GM19043 (cell line): ENCODE results near the gene ZBTB11.
A peak's percentile ranks its signal among the peaks of the same experiment; 100 is the strongest.
"Not testable (repeated sequence)": the region's sequence is repeated elsewhere in the genome, so short reads cannot be mapped to it uniquely, and the experiment has no call there.

Experiments
- ATAC-seq: cut with Tn5 transposase; IDR thresholded peaks from one replicate; pipeline ENCODE4 v1.9.1; 2021; ENCODE audit warnings: low read depth; ENCODE audit not compliant: unreplicated experiment

ZBTB11 gene

DNA sequence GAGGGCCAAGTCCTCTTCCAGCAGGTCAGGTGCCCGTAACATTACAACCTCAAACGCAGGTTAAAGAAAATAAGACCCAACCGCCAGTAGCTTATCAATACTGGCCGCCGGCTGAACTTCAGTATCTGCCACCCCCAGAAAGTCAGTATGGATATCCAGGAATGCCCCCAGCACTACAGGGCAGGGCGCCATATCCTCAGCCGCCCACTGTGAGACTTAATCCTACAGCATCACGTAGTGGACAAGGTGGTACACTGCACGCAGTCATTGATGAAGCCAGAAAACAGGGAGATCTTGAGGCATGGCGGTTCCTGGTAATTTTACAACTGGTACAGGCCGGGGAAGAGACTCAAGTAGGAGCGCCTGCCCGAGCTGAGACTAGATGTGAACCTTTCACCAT is 16.6 kb upstream of the ZBTB11 start:
- ATAC-seq, result peak; percentile 80

DNA sequence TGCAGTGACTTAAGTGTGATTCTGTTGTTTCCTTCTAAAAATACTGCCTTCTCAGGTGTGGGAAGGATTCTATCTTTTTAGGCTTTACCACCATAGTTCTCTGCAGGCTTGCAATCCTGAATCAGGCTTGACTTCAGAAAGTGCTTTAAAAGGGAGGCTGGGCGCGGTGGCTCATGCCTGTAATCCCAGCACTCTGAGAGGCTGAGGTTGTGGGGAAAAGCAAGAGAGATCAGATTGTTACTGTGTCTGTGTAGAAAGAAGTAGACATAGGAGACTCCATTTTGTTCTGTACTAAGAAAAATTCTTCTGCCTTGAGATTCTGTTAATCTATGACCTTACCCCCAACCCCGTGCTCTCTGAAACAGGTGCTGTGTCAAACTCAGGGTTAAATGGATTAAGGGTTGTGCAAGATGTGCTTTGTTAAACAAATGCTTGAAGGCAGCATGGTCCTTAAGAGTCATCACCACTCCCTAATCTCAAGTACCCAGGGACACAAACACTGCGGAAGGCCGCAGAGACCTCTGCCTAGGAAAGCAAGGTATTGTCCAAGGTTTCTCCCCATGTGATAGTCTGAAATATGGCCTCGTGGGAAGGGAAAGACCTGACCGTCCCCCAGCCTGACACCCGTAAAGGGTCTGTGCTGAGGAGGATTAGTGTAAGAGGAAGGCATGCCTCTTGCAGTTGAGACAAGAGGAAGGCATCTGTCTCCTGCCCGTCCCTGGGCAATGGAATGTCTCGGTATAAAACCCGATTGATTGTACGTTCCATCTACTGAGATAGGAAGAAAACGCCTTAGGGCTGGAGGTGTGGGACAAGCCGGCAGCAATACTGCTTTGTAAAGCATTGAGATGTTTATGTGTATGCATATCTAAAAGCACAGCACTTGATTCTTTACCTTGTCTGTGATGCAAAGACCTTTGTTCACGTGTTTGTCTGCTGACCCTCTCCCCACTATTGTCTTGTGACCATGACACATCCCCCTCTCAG is 15.0 kb upstream of the ZBTB11 start:
- not testable (repeated sequence) for ATAC-seq

DNA sequence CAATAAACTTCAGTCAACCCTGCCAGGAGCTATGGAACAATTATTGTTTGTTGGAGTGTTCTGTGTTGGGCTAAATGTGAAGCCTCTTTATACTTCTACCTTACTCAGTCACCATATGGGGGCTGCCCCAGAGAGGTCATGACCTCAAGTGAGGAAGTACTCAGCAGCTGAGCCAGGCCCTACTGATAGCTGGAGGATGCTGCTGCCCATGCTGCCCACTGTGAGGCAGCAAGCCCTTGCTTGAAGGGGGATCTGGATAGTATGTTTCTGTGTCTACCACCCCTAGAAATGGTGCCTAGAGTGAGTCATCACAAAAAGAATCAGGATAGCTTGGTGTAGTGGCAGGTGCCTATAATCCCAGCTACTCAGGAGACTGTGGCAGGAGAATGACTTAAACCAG is 14.0 kb upstream of the ZBTB11 start:
- peak; percentile 34 for ATAC-seq

DNA sequence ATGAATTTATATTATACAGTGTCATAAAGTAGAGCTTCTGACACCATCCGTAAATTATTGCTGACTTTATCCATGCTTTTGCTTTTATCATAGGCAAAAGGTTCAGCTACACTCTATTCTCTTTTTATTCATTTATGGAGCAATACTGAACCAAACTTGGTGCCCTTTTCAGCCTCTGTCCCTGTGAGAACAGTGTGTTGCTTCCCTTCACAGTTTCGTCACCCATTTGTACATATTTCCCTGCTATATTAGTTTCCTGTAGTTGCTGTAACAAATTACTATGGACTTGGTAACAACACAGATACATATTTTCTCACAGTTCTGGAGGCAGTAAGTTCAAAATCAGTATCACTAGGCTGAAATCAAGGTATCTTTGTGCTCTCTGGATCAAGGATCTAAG is 12.4 kb upstream of the ZBTB11 start:
- no peak for ATAC-seq

GRCh38 chr3:101687142-101687931 is 10.4 kb upstream of the ZBTB11 start:
- no peak for ATAC-seq

DNA sequence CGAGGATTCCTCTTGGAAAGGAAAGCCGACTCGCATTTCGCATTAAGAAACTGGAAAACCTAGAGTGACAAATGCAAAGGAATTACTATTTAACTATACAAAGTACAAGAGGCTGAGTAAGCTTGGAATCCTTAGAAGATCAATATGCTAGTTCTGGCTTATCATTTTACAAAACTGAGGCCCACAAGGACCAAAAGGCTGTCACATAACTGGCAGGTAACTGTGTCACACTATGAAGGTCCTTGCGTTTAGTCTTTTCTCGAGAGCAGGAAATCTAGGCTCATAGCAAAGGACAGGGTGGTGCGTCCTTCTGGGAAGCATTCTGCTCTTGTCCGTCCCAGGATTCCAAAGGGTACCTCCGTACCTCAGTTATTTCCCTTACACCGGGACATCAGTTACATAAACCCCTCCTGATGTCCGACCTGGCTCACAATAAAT is 9.0 kb upstream of the ZBTB11 start:
- no peak for ATAC-seq

DNA sequence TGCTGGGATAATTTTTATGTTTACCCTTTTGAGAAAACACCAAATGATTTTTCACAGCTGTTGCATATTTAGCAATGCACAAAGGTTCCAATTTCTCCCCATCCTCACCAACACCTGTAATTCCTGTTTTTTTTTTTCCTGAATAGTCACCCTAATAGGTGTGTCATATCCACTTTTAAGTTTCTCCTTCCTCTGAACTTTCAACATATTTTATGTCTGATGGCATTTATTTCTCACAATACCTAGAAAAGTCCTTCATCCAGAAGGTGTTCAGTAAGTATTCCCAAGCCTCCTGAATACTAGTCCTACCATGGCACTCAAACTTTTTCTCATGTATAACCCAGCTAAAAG is 8.1 kb upstream of the ZBTB11 start:
- ATAC-seq, result no peak

- ATAC-seq, result no peak
Observed at GRCh38 chr3:101680466-101680865, 3.5 kb upstream of the ZBTB11 start.

DNA sequence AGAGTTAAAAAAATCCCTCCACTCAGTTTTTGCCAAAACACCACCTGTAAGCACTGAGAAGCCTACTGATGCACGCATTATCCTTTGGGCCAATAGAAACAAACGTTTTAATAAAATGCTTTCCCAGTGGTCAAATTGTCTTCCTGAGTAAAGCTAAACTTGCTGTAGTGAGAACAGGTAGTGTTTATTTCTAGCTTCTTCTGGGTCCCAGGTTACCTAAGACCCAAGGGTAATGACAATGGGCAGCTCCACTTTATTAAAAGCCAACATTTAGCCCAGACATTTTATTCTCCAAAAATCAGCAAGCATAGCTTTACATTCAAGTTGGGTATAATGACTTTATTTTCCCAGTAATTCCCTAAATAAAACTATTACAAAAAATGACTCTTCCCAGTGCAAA is 1.9 kb upstream of the ZBTB11 start:
- ATAC-seq, result not testable (repeated sequence)

DNA sequence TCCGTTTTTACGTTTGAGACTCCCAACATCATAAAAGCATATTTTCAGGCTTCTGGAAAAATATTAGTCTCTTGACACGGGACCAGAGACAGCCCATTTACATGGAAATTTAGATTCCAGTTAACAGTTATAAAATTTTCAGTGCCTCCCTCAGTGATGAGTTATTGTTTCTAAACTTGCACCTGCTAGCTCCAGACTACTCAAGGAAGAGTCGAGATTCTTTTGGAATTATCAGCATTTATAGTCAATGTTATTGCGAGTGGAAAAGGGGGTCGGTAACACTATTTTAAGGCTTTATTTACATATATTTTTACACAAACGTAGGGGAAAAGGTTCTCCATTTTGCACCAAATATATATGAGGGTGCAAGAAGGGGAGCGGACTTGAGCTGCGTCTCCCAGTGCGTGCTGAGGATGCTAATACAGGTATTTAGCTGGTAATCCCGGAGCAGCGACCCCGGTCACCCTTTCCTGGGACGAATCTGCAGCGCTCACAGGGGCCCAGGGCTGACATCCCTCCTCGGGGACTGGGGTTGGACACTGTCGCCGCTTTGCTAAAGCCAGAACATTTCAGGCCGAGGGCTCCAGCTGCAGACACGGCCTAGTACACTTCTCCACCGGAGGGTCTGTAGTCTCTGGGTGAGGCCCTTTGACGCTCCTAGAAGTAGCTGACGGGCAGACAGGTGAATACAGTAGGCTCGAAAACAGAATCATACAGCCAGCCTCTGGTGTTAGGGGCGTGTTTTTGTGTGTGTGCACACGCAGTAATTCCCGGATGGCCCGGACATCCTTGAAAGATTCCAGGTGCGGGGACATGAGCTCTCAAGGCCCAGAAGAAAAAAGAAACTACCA is 729 bp upstream of the ZBTB11 start:
- ATAC-seq, result no peak

GRCh38 chr3:101676216-101676764 is 642 bp downstream of the ZBTB11 start:
- ATAC-seq, result peak; percentile 80

DNA sequence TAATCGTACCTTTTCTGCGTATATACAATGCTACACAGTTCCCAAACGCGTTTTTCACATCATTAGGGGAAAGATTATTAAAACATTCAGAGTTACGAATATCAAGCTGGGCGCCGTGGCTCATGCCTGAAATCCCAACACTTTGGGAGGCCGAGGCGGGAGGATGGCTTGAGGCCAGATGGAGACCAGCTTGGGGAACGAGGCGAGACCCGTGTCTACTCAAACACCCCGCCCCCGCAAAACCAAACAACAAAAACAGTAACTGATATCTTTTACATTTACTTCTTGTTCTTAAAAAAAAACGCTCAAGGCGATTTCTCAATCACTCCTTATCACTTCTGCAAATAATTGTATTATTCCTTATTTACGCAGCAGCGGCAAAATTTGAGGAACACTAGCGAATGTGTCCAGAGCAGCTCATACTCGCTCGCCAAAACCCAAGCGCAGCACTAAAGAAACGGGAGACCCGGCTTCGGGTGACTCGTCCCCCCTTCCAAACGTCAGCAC is 1.2 kb downstream of the ZBTB11 start:
- ATAC-seq, result no peak

- no peak for ATAC-seq
Observed at GRCh38 chr3:101674518-101674917, 2.4 kb downstream of the ZBTB11 start.

DNA sequence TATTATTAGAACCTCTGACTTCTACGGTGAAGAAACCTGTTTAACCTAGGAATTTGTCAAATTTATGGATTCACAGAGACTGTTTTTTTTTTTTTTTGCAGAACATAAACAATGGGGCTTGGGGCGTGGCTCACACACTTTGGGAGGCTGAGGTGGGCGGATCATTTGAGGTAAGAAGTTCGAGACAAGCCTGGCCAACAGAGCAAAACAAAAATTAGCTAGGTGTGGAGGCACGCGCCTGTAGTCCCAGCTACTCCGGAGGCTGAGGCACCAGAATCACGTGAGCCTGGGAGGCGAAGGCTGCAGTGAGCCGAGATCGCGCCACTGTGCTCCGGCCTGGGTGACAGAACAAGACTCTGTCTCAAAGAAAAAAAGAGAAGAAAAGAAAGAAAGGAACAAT is 3.0 kb downstream of the ZBTB11 start:
- ATAC-seq, result no peak

DNA sequence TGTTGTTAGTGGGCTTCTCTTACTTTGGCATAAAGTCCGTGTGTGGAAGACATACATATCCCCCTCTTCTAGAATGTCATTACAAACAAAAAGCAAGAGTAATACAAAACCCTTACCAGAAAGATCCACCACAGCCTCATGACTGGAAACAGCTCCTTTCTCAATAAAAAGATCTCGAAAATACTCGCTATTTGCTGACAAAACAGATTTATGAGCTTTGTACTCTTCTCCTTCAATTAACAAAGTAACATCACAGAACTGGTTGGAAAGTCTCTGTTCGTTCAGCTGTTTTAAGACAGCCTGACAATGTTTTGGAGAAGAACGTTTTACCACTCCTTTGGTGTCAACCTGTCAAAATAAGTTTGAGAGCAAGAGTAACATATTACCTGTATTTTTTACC is 5.9 kb downstream of the ZBTB11 start:
- ATAC-seq, result no peak

DNA sequence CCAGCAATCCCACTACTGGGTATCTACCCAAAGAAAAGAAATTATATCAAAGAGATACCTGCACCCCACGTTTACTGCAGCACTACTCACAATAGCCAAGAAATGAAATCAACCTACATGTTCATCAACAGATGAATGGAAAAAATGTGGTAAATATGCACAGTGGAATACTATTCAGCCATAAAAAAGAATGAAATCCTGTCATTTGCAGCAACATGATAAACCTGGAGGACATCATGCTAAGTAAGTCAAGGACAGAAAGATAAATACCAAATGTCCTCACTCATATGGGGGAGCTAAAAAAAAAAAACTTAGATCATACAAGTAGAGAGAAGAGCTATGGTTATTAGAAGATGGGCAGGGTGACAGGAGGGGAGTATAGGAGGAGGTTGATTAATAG is 9.1 kb downstream of the ZBTB11 start:
- ATAC-seq, result no peak

- ATAC-seq, result no peak
Observed at GRCh38 chr3:101667331-101667730, 9.6 kb downstream of the ZBTB11 start.

- no peak for ATAC-seq
Observed at GRCh38 chr3:101665851-101666250, 11.1 kb downstream of the ZBTB11 start.

DNA sequence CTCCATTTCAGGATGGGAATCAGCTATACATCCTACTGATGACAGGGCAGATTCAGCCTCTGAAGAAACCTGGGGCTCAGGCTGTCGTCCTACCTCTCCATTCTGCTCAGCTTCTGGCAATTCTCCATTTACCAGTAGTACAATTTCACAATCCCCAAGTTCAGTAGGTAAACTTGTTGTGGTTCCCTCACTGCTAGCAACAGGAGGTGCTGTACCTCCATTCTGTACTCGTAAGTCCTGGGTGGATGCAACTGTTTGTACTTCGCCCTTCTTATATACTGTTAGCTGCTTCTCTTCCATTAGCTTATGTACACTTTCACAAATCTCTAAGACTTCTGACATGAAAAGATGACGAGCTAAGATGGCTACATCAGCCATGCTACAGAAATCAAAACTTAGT is 11.6 kb downstream of the ZBTB11 start:
- no peak for ATAC-seq

GRCh38 chr3:101660714-101661113 is 16.2 kb downstream of the ZBTB11 start:
- ATAC-seq, result no peak
